Psoas muscle (tissue), 8 donors: ENCODE data around the gene DYNLL1. TPM values are rescaled to one million over a fixed set of nuclear protein-coding genes. Genes with fewer than 3 reads are reported as not detected.

ENCODE experiments used
- ATAC-seq, 4 donors: fragments of 200-7000 bp; cut with Tn5 transposase; one replicate each; pipeline ENCODE4 v1.9.1; 2020; ENCODE audit warnings: moderate library complexity in 3 of 4, mild to moderate bottlenecking in 2 of 4
- DNase-seq, 2 donors: peaks; one replicate each; pipeline ENCODE4 v3.0.0-alpha.2; 2020
- H3K27ac ChIP-seq: fragments of 200-600 bp; one replicate; pipeline ENCODE4 v1.8.0; 2022
- H3K27me3 ChIP-seq, 3 donors: fragments of 200-600 bp in 1 of 3; one replicate each; pipeline versions ENCODE4 v1.6.1 to v1.8.0; 2013 to 2022; ENCODE audit warnings: low read length in 2 of 3, mild to moderate bottlenecking in 2 of 3, moderate library complexity in 1 of 3; ENCODE audit not compliant: insufficient read depth in 3 of 3
- H3K36me3 ChIP-seq, 2 donors: fragments of 200-600 bp in 1 of 2; one replicate each; pipeline versions ENCODE4 v1.6.1 to v1.8.0; 2013 to 2022; ENCODE audit warnings: low read depth in 1 of 2, mild to moderate bottlenecking in 1 of 2, moderate library complexity in 1 of 2; ENCODE audit not compliant: insufficient read depth in 1 of 2
- H3K4me1 ChIP-seq: fragments of 200-600 bp; one replicate; pipeline ENCODE4 v1.8.0; 2022
- H3K4me3 ChIP-seq: fragments of 200-600 bp; one replicate; pipeline ENCODE4 v1.8.0; 2022; ENCODE audit warnings: mild to moderate bottlenecking
- H3K9me3 ChIP-seq: fragments of 200-600 bp; one replicate; pipeline ENCODE4 v1.8.0; 2022
- WGBS, 3 donors: extraction: QIAGEN DNeasy Blood & Tissue Kit; methylation state at CpG; one replicate each; pipeline versions ENCODE4 v1.1.6 to v1.1.7; 2013; 5-methylcytosine and 5-hydroxymethylcytosine counted together
- intact Hi-C, 2 donors: fragments of 100-400 bp; cut with DNase I; formaldehyde crosslinking; loops; one replicate each; pipeline versions ENCODE4 v1.11.0 to v1.14.2; 2022
- polyA plus RNA-seq, 3 donors: library from polyadenylated mRNA; stranded (reverse); fragments of 200-250 nt; gene quantifications; one replicate each; pipeline ENCODE4 v1.2.3, GENCODE V29; 2013
- total RNA-seq, 4 donors: library from RNA; stranded (reverse); fragmentation: NEBNext Ultra II Directional in 2 of 4; extraction: Animal tissue kit (Norgen Biotek cat#: 25700) in 2 of 4; gene quantifications; one replicate each; pipeline versions ENCODE4 v1.2.1 to v1.2.4, GENCODE V29; 2021 to 2023
- TF ChIP-seq, protein P1 (sequence below): fragments of 200-600 bp; IDR thresholded peaks from one replicate; pipeline ENCODE4 v1.8.0; 2022; ENCODE audit warnings: antibody characterized with exemption
- donor health status: healthy with polysubstance abuse.
- donor health status: DM: no; HTN: no; CAD: no; lungs with moderate emphysema.
- donor health status: Bipolar disorder and iron deficiency.
- donor health status: healthy.
- donor health status: DM: yes; HTN: yes; CAD: no.
- donor health status: DM: no; HTN: no; CAD: no.
- donor health status: DM: no; HTN: no; CAD: no.
- donor health status: DM: yes; HTN: yes; CAD: no.

The DYNLL1 gene
- total and polyA plus RNA-seq, 7 donors = 30.1 to 155 (median 80.8) TPM

GRCh38 chr12:120498870-120499515, 3.1 kb downstream of the DYNLL1 start:
- ATAC-seq = no peak
- no peaks in the 10 kb centered on the region for H3K27me3 ChIP-seq
- intact Hi-C loops = loop anchor here in 1 of 2 donors (5.0 kb wide), 1 partner anchor 83 kb away; the partner anchor contains the start of gene POP5
- peaks cover 21% of the 10 kb centered on the region for H3K4me1 ChIP-seq
- DNase-seq = no peak
- peaks cover 9 to 63% of the 10 kb centered on the region in 2 donors for H3K36me3 ChIP-seq
- H3K27ac ChIP-seq = no peak overlapping the region
- H3K9me3 ChIP-seq = no peaks in the 10 kb centered on the region
- no peak overlapping the region for H3K4me3 ChIP-seq
- 84 to 89% (median 85%) methylated on average over 3 of the region's 3 CpGs for WGBS, 3 donors
- TF ChIP-seq, protein P1, sequence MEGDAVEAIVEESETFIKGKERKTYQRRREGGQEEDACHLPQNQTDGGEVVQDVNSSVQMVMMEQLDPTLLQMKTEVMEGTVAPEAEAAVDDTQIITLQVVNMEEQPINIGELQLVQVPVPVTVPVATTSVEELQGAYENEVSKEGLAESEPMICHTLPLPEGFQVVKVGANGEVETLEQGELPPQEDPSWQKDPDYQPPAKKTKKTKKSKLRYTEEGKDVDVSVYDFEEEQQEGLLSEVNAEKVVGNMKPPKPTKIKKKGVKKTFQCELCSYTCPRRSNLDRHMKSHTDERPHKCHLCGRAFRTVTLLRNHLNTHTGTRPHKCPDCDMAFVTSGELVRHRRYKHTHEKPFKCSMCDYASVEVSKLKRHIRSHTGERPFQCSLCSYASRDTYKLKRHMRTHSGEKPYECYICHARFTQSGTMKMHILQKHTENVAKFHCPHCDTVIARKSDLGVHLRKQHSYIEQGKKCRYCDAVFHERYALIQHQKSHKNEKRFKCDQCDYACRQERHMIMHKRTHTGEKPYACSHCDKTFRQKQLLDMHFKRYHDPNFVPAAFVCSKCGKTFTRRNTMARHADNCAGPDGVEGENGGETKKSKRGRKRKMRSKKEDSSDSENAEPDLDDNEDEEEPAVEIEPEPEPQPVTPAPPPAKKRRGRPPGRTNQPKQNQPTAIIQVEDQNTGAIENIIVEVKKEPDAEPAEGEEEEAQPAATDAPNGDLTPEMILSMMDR = no peak

DNA sequence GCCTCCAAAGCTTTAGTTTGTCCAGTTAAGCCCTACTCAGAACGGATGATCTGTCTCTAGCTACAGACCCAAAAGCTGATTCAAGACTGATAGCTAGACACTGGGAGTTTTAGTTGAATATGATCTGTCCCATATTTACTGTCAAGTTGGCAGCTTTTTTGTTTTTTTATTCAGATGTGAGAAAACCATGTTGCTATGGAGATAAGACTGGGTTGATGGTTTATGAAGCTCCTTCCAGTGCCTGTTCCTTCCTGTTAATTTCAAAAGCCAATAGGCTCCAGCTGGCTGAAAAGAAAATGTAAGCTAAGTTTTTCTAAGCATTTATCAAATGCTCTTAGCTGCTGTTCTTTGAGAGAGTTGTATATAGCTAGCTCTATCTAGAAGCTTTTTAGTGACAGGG, 4.7 kb downstream of the DYNLL1 start:
- Histone ChIP-seq H3K27me3 (no peaks in the 10 kb centered on the region), H3K4me1 (peaks cover 14% of the 10 kb centered on the region), H3K36me3 (peaks cover 9 to 77% of the 10 kb centered on the region in 2 donors), H3K4me3 (no peak overlapping the region), H3K9me3 (no peaks in the 10 kb centered on the region), H3K27ac (no peak overlapping the region)
- DNase-seq (no peak), ATAC-seq (no peak)
- 65 to 88% (median 84%) methylated on average over 1 of the region's 1 CpG for WGBS, 3 donors
- TF ChIP-seq, protein P1 = no peak
- intact Hi-C loops = no loop called here

- intact Hi-C loops = no loop called here
- no peak for DNase-seq
- ATAC-seq = no peak
These were observed 8.7 kb downstream of the DYNLL1 start for GRCh38 chr12:120504587-120504986.

GRCh38 chr12:120508537-120508936, 12.6 kb downstream of the DYNLL1 start:
- DNase-seq (no peak), ATAC-seq (no peak)
- H3K4me3 ChIP-seq = no peak overlapping the region
- no peak overlapping the region for H3K27ac ChIP-seq
- TF ChIP-seq, protein P1 = no peak
- no peaks in the 10 kb centered on the region for H3K9me3 ChIP-seq
- intact Hi-C loops = no loop called here
- H3K36me3 ChIP-seq = peaks cover 3 to 89% of the 10 kb centered on the region in 2 donors
- H3K27me3 ChIP-seq = no peaks in the 10 kb centered on the region
- 93 to 96% (median 95%) methylated on average over 8 of the region's 8 CpGs for WGBS, 3 donors
- H3K4me1 ChIP-seq = no peaks in the 10 kb centered on the region

More at GRCh38 chr12:120504587-120504986, 8.7 kb downstream of the DYNLL1 start:
- no peaks in the 10 kb centered on the region for H3K27me3 ChIP-seq
- no peak overlapping the region for H3K4me3 ChIP-seq
- H3K27ac ChIP-seq = no peak overlapping the region
- no peaks in the 10 kb centered on the region for H3K9me3 ChIP-seq
- TF ChIP-seq, protein P1 = no peak
- 70 to 79% (median 76%) methylated on average over 4 of the region's 4 CpGs for WGBS, 3 donors
- no peaks in the 10 kb centered on the region for H3K4me1 ChIP-seq
- peaks cover 7 to 87% of the 10 kb centered on the region in 2 donors for H3K36me3 ChIP-seq
